AML-193 (cell line): ENCODE data around the gene SPTBN4.

Experiments used
- DNase-seq, 2 experiments: peaks; one replicate each; lab custom pipeline; 2025; lab: John Stamatoyannopoulos, UW

SPTBN4 gene

GRCh38 chr19:40604647-40605215, 137.9 kb downstream of the SPTBN4 start:
- DNase-seq = no peak

GRCh38 chr19:40605216-40605971, 138.6 kb downstream of the SPTBN4 start:
- DNase-seq = peak; percentile 52 to 59

- DNase-seq = no peak
Measured at GRCh38 chr19:40607311-40608239, 140.8 kb downstream of the SPTBN4 start.

GRCh38 chr19:40608240-40608621, 141.4 kb downstream of the SPTBN4 start:
- no peak for DNase-seq

- no peak for DNase-seq
Measured at GRCh38 chr19:40608957-40609356, 142.2 kb downstream of the SPTBN4 start.

GRCh38 chr19:40609561-40610395, 143.0 kb downstream of the SPTBN4 start:
- peak; percentile 72 to 84 for DNase-seq

- DNase-seq = peak; percentile 46 to 54
Measured at GRCh38 chr19:40610396-40611064, 143.7 kb downstream of the SPTBN4 start.

GRCh38 chr19:40611096-40611495, 144.3 kb downstream of the SPTBN4 start:
- no peak for DNase-seq

GRCh38 chr19:40611900-40612698, 145.3 kb downstream of the SPTBN4 start:
- no peak for DNase-seq

GRCh38 chr19:40612831-40613689, 146.3 kb downstream of the SPTBN4 start:
- DNase-seq = no peak

GRCh38 chr19:40613690-40614621, 147.2 kb downstream of the SPTBN4 start:
- no peak for DNase-seq

- no peak for DNase-seq
Measured at GRCh38 chr19:40614622-40615411, 148.0 kb downstream of the SPTBN4 start.

GRCh38 chr19:40616178-40616577, 149.4 kb downstream of the SPTBN4 start:
- no peak for DNase-seq

GRCh38 chr19:40616941-40617340, 150.1 kb downstream of the SPTBN4 start:
- no peak for DNase-seq

- no peak for DNase-seq
Measured at GRCh38 chr19:40617961-40618360, 151.2 kb downstream of the SPTBN4 start.

GRCh38 chr19:40619333-40620160, 152.7 kb downstream of the SPTBN4 start:
- DNase-seq = no peak

- DNase-seq = no peak
Measured at GRCh38 chr19:40620161-40620485, 153.3 kb downstream of the SPTBN4 start.
